GM19455 (cell line): Measurements from ENCODE around the gene SETD9.

Source experiments
- ATAC-seq: cut with Tn5 transposase; IDR thresholded peaks from one replicate; pipeline ENCODE4 v1.9.1; 2021; ENCODE audit not compliant: unreplicated experiment

The SETD9 gene

GRCh38 chr5:56922922-56923321 is 13.5 kb downstream of the SETD9 start:
- ATAC-seq, result no peak

DNA sequence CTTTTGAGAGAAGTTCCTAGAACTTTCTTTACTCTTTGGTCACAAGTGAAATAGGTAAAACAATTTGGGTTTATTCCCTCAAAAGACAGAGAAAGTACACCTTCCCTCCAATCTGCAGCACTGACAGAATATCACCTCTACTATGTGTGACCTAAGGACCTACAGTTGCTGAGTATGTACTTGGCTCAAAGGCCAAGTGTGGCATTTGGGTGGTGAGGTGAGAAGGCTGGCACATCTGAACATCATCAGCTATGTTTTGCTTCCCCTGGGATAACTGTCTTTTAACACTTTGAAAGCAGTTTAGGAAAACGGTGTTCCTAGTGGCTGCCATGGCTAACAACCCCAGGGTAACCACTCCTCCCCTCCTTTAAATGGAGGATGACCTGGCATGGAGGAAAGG is 24.9 kb downstream of the SETD9 start:
- ATAC-seq, result no peak

DNA sequence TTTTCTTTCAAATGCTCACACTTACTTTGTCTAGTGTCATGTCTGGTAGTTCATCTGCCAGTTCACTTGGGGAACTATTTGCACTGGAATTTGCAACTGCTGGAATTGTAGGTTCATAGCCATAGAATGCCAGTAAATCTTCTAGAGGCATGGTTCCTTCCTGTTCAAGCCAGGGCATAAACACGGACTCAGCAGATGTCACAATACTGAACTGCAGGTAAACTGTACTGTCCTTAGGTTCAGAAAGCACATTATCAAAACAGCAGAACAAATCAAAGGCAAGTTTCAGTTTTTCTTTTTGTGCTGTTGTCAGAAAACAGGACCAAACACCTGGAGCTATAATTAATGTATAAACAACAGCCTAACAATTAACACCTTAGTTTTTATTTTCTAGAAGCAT is 29.5 kb downstream of the SETD9 start:
- ATAC-seq, result no peak

DNA sequence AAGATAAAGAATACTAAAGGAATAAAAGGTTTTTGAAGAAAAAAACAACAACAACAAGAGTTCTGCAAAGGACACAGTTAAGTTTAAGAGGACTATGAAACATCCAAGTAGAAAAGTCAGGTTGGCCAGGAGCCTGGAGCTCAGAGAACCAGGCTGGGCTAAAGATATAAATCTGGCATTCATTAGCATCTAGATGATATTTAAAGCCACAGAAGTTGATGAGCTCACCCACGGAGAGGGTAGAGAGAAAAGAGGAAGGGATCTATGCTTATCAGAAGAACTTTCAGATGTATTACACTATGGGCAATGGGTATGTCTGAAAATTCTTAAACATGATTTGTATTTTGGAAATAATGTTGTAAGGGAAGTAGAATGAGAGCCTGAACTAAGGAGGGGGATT is 32.6 kb downstream of the SETD9 start:
- no peak for ATAC-seq

GRCh38 chr5:56947052-56947451 is 37.7 kb downstream of the SETD9 start:
- no peak for ATAC-seq

DNA sequence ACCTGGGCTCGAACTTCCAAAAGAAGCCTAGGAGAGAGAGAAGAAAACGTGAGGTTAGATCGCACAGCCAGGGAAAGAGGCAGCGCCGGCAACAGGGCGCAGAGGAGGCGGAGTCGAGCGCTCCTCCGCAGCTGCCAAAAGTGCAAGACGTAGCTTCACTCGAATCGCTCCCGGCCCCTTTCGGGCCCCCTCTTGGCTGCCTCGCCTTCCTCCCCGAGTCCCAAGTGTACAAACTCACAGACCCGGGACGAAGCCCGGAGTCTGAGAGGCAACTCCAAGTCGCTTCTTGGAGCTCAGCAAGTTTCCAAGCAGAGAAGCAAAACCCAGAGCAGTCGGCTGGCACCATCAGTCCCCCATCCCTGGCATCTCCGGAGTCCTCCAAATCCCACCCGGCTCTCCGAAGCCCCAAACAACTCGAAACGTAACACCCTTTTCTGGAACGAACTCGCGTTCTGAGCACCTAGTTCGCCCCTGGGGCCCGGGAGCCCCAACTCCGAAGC is 41.3 kb downstream of the SETD9 start:
- peak; percentile 47 for ATAC-seq

GRCh38 chr5:56951126-56951945 is 41.9 kb downstream of the SETD9 start:
- ATAC-seq, result peak; percentile 54

- ATAC-seq, result peak; percentile 95
Observed at GRCh38 chr5:56951946-56952691, 42.7 kb downstream of the SETD9 start, which contains the start of gene MIER3. TSS of gene MIER3 (minus strand) at chr5:56952123. CDS start at chr5:56952102, 21 bp downstream.

GRCh38 chr5:56954262-56954661 is 44.9 kb downstream of the SETD9 start:
- no peak for ATAC-seq

DNA sequence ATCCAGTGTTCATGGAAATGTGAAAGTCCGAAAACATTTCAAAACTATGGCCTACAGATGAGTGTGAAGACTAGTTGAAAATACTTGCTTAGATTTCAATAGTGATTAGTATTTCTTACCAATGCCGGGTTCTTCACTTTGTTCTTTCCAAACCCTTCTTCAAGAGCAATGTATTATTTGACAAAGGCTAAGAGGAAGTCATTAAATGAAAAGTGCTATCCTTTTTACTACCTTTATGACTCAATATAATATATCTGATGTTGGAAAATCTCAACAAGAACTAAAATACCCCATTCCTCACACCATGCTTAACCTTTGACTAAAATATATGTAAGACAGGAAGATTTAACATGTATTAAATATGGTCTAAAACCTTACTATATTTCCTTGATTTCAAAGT is 49.2 kb downstream of the SETD9 start:
- ATAC-seq, result no peak

DNA sequence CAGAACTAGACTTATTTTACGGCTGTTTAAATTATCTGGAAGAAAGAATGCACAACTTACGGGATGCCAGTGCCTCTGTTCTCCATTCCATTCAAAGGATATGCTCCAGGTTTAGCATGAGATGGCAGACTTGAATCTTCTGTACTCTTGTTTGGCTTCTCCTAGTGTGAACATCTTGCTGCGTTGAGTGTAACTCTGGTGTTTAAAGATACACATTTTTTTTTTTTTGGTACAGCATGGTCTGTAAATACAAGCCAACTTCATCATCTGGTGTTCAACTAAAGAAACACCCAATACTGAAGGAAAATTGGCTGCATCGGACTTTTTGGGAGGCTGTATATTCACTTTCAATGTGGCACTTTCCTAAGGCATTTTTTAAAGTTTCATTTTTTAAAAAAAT is 49.9 kb downstream of the SETD9 start:
- ATAC-seq, result no peak

DNA sequence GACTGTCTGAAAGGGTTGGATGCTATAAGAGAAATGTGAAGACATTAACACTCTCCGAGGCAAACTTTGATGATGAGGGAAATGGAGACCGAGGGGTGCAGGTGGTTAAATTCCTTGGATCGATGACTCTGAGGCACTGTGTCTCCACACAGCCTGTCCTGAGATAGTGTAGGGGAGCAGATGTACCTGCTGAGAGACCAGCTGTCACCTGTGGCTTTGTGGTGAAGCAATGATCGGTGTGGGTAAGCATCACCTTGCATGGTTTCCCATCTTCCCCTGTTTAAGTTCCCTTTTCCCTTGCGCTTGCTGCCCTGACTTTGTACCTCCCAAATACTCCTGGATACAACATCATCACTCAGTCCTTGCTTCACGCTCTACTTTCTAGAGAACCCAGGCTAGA is 52.4 kb downstream of the SETD9 start:
- no peak for ATAC-seq

- no peak for ATAC-seq
Observed at GRCh38 chr5:56962286-56962685, 52.9 kb downstream of the SETD9 start.

GRCh38 chr5:56963246-56963645 is 53.9 kb downstream of the SETD9 start:
- no peak for ATAC-seq

- no peak for ATAC-seq
Observed at GRCh38 chr5:56964173-56964572, 54.8 kb downstream of the SETD9 start.
